GM06990 (cell line): ENCODE results near the gene WWC2.

Experiments used
- DNase-seq: peaks from one replicate; pipeline ENCODE4 v3.0.0-alpha.2; 2011; ENCODE audit not compliant: insufficient read length; ENCODE audit errors: extremely low read depth
- H3K27me3 ChIP-seq: replicated peaks from 2 replicates; pipeline ENCODE4 v1.6.0; 2011; ENCODE audit warnings: low read length; ENCODE audit not compliant: control insufficient read depth, insufficient read depth
- H3K36me3 ChIP-seq: 2 replicates; pipeline ENCODE4 v1.5.1; 2011; ENCODE audit warnings: low read length; ENCODE audit not compliant: control insufficient read depth, insufficient read depth
- H3K4me3 ChIP-seq: replicated peaks from 2 replicates; pipeline ENCODE4 v1.5.1; 2011; ENCODE audit warnings: low read depth, mild to moderate bottlenecking, control low read depth, low read length
- CTCF ChIP-seq: IDR thresholded peaks from 2 replicates; pipeline ENCODE4 v1.5.1; 2011; ENCODE audit warnings: low read length, control low read depth, mild to moderate bottlenecking, inconsistent platforms; ENCODE audit not compliant: insufficient read depth, poor library complexity, severe bottlenecking

The WWC2 gene

GRCh38 chr4:183343730-183344129 lies 244.7 kb downstream of the WWC2 start:
- DNase-seq: no peak
- no peak overlapping the region for H3K4me3 ChIP-seq
- no peaks in the 10 kb centered on the region; the same call in 1 of the 2 replicates for H3K27me3 ChIP-seq
- H3K36me3 ChIP-seq: no peaks in the 10 kb centered on the region
- TF ChIP-seq CTCF: no peak

- H3K4me3 ChIP-seq: no peak overlapping the region
- DNase-seq: no peak
- H3K36me3 ChIP-seq: no peaks in the 10 kb centered on the region
- no peak for TF ChIP-seq CTCF
- H3K27me3 ChIP-seq: no peaks in the 10 kb centered on the region; the same call in 1 of the 2 replicates
Observed at GRCh38 chr4:183344523-183345255, 245.6 kb downstream of the WWC2 start.

- Histone ChIP-seq H3K27me3 (no peaks in the 10 kb centered on the region; the same call in 1 of the 2 replicates), H3K36me3 (no peaks in the 10 kb centered on the region), H3K4me3 (no peak overlapping the region)
- TF ChIP-seq CTCF: no peak
- DNase-seq: no peak
Observed at GRCh38 chr4:183345261-183345660, 246.2 kb downstream of the WWC2 start.

- DNase-seq: no peak
- no peak overlapping the region for H3K4me3 ChIP-seq
- no peak for TF ChIP-seq CTCF
- no peaks in the 10 kb centered on the region; the same call in 1 of the 2 replicates for H3K27me3 ChIP-seq
- H3K36me3 ChIP-seq: no peaks in the 10 kb centered on the region
Observed at GRCh38 chr4:183347146-183347545, 248.1 kb downstream of the WWC2 start.

GRCh38 chr4:183347566-183347965 lies 248.5 kb downstream of the WWC2 start:
- Histone ChIP-seq H3K4me3 (no peak overlapping the region), H3K36me3 (no peaks in the 10 kb centered on the region), H3K27me3 (peaks cover 1% of the 10 kb centered on the region; the same call in 1 of the 2 replicates)
- no peak for TF ChIP-seq CTCF
- DNase-seq: no peak
